SK-N-SH treated with all-trans-retinoic acid at 6 μM for 48 hours (cell line): ENCODE data around the gene CYP1A2.

Source experiments
- ARNTL ChIP-seq: fragments of 450-650 bp; formaldehyde crosslinking; IDR thresholded peaks from 2 replicates; pipeline ENCODE4 v1.5.0; 2020; ENCODE audit warnings: low read depth, mild to moderate bottlenecking, moderate library complexity, borderline replicate concordance
- BACH2 ChIP-seq: fragments of 250-450 bp; sonication (Bioruptor Pico); IDR thresholded peaks from 2 replicates; pipeline ENCODE4 v1.9.0; 2021; ENCODE audit warnings: mild to moderate bottlenecking, borderline replicate concordance
- GLIS3 ChIP-seq: fragments of 250-450 bp; sonication (Bioruptor Pico); IDR thresholded peaks from 2 replicates; pipeline ENCODE4 v1.5.0; 2020; ENCODE audit warnings: mild to moderate bottlenecking, moderate library complexity
- ZFP3 ChIP-seq: fragments of 250-450 bp; sonication (Bioruptor Pico); IDR thresholded peaks from 2 replicates; pipeline ENCODE4 v1.5.0; 2020; ENCODE audit warnings: mild to moderate bottlenecking, moderate library complexity
- TF ChIP-seq, protein P1 (sequence below): fragments of 250-450 bp; sonication (Bioruptor Pico); IDR thresholded peaks from 2 replicates; pipeline ENCODE4 v1.8.0; 2020; ENCODE audit warnings: mild to moderate bottlenecking, moderate library complexity, borderline replicate concordance
- TF ChIP-seq, protein P2 (sequence below): fragments of 250-450 bp; sonication (Bioruptor Pico); IDR thresholded peaks from 2 replicates; pipeline ENCODE4 v1.5.0; 2020; ENCODE audit warnings: mild to moderate bottlenecking, moderate library complexity
- TF ChIP-seq, protein P3 (sequence below): fragments of 250-450 bp; sonication (Bioruptor Pico); IDR thresholded peaks from 2 replicates; pipeline ENCODE4 v1.5.1; 2020; ENCODE audit warnings: low read depth, mild to moderate bottlenecking, moderate library complexity

DNA sequence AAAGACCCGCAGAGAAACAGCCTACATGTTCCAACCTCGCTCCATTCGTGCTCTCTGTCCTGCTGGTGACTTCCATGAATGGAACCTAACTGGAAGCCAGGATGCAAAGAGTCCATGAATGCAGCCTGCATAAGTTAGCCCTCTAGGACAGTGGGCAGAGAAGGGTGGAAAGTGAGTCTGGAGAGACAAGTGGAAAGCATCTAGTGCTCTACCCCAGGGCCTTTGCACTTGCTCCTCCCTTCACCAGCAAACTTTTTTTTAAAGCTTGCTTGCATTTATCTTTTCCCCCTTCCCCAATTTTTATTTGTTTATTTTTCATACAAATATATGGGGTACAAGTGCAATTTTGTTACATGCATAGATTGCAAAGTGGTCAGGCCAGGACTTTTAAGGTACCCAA, 15.4 kb upstream of the CYP1A2 start:
- TF ChIP-seq, protein P1, sequence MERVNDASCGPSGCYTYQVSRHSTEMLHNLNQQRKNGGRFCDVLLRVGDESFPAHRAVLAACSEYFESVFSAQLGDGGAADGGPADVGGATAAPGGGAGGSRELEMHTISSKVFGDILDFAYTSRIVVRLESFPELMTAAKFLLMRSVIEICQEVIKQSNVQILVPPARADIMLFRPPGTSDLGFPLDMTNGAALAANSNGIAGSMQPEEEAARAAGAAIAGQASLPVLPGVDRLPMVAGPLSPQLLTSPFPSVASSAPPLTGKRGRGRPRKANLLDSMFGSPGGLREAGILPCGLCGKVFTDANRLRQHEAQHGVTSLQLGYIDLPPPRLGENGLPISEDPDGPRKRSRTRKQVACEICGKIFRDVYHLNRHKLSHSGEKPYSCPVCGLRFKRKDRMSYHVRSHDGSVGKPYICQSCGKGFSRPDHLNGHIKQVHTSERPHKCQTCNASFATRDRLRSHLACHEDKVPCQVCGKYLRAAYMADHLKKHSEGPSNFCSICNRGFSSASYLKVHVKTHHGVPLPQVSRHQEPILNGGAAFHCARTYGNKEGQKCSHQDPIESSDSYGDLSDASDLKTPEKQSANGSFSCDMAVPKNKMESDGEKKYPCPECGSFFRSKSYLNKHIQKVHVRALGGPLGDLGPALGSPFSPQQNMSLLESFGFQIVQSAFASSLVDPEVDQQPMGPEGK (CRISPR knock-in tag): no peak
- TF ChIP-seq, protein P2, sequence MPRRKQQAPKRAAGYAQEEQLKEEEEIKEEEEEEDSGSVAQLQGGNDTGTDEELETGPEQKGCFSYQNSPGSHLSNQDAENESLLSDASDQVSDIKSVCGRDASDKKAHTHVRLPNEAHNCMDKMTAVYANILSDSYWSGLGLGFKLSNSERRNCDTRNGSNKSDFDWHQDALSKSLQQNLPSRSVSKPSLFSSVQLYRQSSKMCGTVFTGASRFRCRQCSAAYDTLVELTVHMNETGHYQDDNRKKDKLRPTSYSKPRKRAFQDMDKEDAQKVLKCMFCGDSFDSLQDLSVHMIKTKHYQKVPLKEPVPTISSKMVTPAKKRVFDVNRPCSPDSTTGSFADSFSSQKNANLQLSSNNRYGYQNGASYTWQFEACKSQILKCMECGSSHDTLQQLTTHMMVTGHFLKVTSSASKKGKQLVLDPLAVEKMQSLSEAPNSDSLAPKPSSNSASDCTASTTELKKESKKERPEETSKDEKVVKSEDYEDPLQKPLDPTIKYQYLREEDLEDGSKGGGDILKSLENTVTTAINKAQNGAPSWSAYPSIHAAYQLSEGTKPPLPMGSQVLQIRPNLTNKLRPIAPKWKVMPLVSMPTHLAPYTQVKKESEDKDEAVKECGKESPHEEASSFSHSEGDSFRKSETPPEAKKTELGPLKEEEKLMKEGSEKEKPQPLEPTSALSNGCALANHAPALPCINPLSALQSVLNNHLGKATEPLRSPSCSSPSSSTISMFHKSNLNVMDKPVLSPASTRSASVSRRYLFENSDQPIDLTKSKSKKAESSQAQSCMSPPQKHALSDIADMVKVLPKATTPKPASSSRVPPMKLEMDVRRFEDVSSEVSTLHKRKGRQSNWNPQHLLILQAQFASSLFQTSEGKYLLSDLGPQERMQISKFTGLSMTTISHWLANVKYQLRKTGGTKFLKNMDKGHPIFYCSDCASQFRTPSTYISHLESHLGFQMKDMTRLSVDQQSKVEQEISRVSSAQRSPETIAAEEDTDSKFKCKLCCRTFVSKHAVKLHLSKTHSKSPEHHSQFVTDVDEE (CRISPR knock-in tag): no peak
- TF ChIP-seq GLIS3 (CRISPR knock-in tag) (no peak), ZFP3 (CRISPR knock-in tag) (no peak), ARNTL (CRISPR knock-in tag) (no peak), BACH2 (CRISPR knock-in tag) (no peak)
- TF ChIP-seq, protein P3, sequence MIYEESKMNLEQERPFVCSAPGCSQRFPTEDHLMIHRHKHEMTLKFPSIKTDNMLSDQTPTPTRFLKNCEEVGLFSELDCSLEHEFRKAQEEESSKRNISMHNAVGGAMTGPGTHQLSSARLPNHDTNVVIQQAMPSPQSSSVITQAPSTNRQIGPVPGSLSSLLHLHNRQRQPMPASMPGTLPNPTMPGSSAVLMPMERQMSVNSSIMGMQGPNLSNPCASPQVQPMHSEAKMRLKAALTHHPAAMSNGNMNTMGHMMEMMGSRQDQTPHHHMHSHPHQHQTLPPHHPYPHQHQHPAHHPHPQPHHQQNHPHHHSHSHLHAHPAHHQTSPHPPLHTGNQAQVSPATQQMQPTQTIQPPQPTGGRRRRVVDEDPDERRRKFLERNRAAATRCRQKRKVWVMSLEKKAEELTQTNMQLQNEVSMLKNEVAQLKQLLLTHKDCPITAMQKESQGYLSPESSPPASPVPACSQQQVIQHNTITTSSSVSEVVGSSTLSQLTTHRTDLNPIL (CRISPR knock-in tag): no peak
